NCI-H1930 (cell line): Measurements from ENCODE around the gene RANBP10.
"Not testable (repeated sequence)": the region's sequence is repeated elsewhere in the genome, so short reads cannot be mapped to it uniquely, and the experiment has no call there.

Source experiments
- DNase-seq, 2 experiments: peaks; one replicate each; lab custom pipeline; 2025; lab: John Stamatoyannopoulos, UW

The RANBP10 gene

GRCh38 chr16:67713647-67714273, 92.6 kb downstream of the RANBP10 start:
- no peak for DNase-seq

GRCh38 chr16:67710607-67711006, 95.8 kb downstream of the RANBP10 start:
- no peak for DNase-seq

DNA sequence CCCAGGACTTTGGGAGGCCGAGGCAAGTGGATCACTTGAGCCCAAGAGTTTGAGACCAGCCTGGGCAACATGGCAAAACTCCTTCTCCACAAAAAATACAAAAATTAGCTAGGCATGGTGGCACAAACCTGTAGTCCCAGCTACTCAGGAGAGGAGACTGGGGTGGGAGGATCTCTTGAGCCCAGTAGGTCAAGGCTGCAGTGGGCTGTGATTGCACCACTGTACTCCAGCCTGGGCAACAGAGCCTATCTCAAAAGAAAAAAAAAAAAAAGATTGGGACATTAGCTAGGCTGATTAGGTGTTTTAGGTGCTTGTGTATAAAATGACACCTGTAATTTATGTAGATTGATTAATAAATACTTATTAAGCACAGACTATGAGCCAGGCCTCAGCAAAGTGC, 97.3 kb downstream of the RANBP10 start:
- no peak for DNase-seq

GRCh38 chr16:67708368-67708771, 98.0 kb downstream of the RANBP10 start:
- no peak for DNase-seq

DNA sequence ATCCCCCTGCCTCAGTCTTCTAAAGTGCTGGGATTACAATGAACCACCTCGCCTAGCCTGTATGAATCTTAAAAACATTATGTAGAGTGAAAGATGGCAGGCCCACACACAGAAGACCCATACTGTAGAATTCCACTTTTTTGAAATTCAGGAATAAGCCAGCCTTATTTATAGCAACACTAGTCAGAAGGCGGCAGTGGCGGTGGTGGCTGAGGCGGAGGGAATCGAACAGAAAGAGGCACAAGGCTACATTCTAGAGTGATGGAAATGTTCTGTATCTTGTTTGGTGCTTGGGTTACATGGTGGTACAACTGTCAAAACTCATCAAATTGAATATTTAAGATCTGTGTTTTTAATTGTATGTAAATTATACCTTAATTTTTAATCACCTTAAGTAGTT, 98.6 kb downstream of the RANBP10 start:
- DNase-seq, result no peak

GRCh38 chr16:67707210-67707609, 99.2 kb downstream of the RANBP10 start:
- no peak for DNase-seq

GRCh38 chr16:67704110-67704509, 102.2 kb downstream of the RANBP10 start:
- no peak for DNase-seq

DNA sequence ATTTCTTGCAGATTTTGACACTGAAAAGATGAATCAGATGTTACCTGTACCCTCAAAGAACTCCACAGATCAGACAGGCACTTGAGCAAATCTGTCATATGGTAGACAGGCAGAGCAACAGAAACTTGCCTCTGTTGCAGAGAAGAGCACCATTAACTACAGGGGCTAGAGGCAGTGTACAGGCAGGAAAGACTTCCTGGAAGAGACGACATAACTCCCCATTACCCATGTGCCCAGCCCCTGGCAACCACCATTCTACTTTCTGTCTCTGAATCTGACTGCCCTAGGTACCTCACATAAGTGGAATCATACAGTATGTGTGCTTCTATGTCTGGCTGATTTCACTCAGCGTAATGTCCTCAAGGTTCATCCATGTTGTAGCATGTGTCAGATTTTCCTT, 102.7 kb downstream of the RANBP10 start:
- DNase-seq, result no peak

- DNase-seq, result no peak
Observed at GRCh38 chr16:67702130-67702529, 104.2 kb downstream of the RANBP10 start.

DNA sequence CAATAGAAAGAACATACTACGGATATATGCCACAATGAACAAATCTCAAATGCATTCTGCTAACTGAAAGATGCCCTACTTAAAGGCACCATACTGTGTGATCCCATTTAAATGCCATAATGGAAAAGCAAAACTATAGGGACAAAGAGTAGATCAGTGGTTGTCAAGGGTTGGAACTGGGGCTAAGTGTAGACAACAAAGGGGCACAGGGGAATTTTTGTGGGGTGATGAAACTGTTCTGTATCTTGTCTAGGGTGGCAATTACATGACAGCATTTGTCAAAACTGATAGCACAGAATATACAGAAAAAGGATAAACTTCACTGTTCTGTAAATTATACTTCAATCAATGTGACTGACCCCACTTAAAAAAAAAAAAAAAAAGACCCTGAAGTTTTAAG, 104.9 kb downstream of the RANBP10 start:
- DNase-seq, result no peak

DNA sequence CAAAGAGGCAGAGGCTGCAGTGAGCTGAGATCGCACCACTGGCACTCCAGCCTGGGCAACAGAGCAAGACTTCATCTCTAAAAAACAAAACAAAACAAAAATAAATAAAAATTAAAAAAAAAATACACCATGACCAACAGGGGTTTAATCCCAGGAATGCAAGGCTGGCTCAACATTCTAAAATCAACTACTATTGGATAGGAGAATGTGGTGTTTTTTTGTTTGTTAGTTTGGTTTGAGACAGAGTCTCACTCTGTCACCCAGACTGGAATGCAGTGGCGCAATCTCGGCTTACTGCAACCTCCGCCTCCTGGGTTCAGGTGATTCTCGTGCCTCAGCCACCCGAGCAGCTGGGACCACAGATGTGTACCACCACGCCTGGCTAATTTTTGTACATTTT, 107.1 kb downstream of the RANBP10 start:
- no peak for DNase-seq

GRCh38 chr16:67697422-67698185, 108.8 kb downstream of the RANBP10 start:
- DNase-seq, result no peak

GRCh38 chr16:67694611-67695010, 111.7 kb downstream of the RANBP10 start:
- DNase-seq, result no peak

- DNase-seq, result not testable (repeated sequence)
Observed at GRCh38 chr16:67693517-67694285, 112.7 kb downstream of the RANBP10 start.

GRCh38 chr16:67685388-67686112, 120.8 kb downstream of the RANBP10 start:
- DNase-seq, result no peak

- DNase-seq, result no peak
Observed at GRCh38 chr16:67683767-67684166, 122.6 kb downstream of the RANBP10 start.

DNA sequence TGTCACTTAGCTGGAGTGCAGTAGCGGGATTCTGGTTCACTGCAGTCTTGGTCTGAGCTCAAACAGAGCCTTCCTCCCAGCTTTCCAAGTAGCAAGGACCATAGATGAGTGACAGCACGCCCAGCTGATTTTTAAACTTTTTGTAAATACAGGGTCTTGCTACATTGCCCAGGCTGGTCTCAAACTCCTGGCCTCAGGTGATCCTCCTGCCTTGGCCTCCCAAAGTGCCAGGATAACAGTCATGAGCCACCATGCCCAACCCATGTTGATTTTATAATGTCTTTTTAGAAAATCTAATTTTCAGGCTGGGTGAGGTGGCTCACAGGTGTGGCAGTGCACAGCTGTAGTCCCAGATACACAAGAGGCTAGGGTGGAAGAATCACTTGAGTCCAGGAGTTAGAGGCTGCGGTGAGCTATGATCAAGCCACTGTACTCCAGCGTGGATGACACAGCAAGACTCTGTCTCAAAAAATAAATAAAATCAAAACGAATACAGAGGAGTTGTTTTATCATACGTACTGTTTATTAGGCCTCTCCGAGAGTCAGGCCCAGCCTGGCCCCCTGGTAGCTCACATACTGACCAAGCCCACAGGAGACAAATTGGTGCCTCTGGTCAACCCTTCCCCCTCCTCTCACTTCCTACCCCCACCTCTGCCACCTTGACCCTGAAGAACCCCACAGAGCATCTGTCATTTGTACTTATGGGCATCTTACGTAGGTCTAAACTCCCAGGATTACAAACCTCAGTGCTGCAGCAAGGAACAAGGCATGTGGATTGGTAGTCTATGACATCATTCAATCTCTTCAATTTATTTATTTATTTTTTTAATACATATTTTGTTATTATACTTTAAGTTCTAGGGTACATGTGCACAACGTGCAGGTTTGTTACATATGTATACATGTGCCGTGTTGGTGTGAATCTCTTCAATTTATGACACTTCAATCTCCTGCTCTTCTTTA, 126.1 kb downstream of the RANBP10 start:
- no peak for DNase-seq

DNA sequence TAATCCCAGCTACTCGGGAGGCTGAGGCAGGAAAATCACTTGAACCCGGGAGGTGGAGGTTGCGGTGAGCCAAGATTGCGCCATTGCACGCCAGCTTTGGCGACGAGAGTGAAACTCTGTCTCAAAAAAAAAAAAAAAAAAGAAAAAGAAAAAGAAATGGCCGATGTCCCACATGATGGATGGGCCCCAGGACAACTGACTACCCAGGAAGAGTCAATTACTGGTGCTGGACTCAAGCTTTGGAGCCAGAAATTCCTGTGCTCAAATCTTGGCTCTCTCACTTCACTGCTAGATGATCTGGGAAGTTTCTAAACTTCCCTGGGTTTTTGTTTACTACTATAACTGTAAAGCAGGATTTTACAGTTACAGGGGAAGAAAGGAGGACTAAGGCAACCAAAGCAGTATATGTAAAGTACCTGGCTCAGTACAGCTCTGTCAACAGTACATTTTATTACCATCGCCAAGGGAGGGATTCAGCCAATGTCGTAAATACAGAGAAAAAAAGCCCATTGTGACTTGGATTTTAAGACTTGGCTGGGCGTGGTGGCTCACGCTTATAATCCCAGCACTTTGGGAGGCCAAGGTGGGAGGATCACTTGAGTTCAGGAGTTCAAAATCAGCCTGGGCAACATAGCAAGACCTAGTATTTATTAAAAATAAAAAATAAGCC, 127.9 kb downstream of the RANBP10 start:
- no peak for DNase-seq

GRCh38 chr16:67677712-67678111, 128.6 kb downstream of the RANBP10 start:
- DNase-seq, result no peak

DNA sequence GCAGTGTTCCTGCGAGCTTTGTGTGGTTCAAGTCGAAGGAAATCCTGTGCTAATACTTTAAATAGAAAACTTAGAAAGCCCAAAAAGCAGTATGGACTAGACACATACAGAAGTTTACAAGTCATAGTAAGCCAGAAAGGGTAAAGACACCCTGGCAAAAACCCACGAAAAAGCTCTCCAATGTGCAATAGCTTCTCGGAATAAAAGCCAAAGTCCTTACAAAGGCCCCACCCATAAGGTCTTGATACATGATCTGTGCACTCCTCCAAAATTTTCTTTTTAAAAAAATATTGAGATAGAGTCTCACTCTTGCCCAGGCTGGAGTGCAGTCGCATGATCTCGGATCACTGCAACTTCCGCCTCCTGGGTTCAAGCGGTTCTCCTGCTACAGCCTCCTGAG, 129.4 kb downstream of the RANBP10 start:
- no peak for DNase-seq

GRCh38 chr16:67676516-67676915, 129.8 kb downstream of the RANBP10 start:
- no peak for DNase-seq
